ENCODE data around the gene SPON1.

The SPON1 gene

GRCh38 chr11:14228356-14228755, 265.8 kb downstream of the SPON1 start:
- Histone ChIP-seq H3K79me2 (ENCODE audit: insufficient read depth, low read length) (no peaks in the 10 kb centered on the region), H4K20me1 (ENCODE audit: insufficient read depth, low read length) (no peaks in the 10 kb centered on the region)
- no peak for ATAC-seq (ENCODE audit: insufficient read depth, low read depth)

GRCh38 chr11:14229472-14229871, 266.9 kb downstream of the SPON1 start:
- H3K9me3 ChIP-seq (ENCODE audit: insufficient read depth, low read length, severe bottlenecking), result peaks cover 3% of the 10 kb centered on the region
- TF ChIP-seq CTCF (IDR thresholded peaks at IDR 0.05; ENCODE audit: borderline replicate concordance, extremely low read depth, low read length, poor library complexity, severe bottlenecking) (no peak), EZH2 (IDR thresholded peaks at IDR 0.05; ENCODE audit: borderline replicate concordance, low read depth, low read length, severe bottlenecking) (no peak)
- no peaks in the 10 kb centered on the region for H3K79me2 ChIP-seq (ENCODE audit: insufficient read depth, low read length)
- H2AFZ ChIP-seq (ENCODE audit: low read depth, low read length), result no peak overlapping the region
- peaks cover 11% of the 10 kb centered on the region for H3K27me3 ChIP-seq (ENCODE audit: insufficient read depth, low read length, poor library complexity)
- no peak overlapping the region for H3K4me2 ChIP-seq (ENCODE audit: insufficient read depth, low read length)
- no peaks in the 10 kb centered on the region for H3K36me3 ChIP-seq (ENCODE audit: insufficient read depth, low read length)
- no peaks in the 10 kb centered on the region for H3K4me1 ChIP-seq (ENCODE audit: insufficient read depth, low read length)
- no peak for DNase-seq
- no peaks in the 10 kb centered on the region for H4K20me1 ChIP-seq (ENCODE audit: insufficient read depth, low read length)
- ATAC-seq (ENCODE audit: insufficient read depth, low read depth), result no peak
- no peak overlapping the region for H3K4me3 ChIP-seq (ENCODE audit: low read depth in 1 of 2, low read length in 2 of 2)
- no peak overlapping the region for H3K9ac ChIP-seq (ENCODE audit: low read depth, low read length)
- no peak overlapping the region for H3K27ac ChIP-seq (ENCODE audit: low read length)

More at GRCh38 chr11:14228356-14228755, 265.8 kb downstream of the SPON1 start:
- Histone ChIP-seq H3K9ac (ENCODE audit: low read depth, low read length) (no peak overlapping the region), H3K9me3 (ENCODE audit: insufficient read depth, low read length, severe bottlenecking) (peaks cover 3% of the 10 kb centered on the region), H3K27me3 (ENCODE audit: insufficient read depth, low read length, poor library complexity) (peaks cover 16% of the 10 kb centered on the region), H3K4me2 (ENCODE audit: insufficient read depth, low read length) (no peak overlapping the region), H3K27ac (ENCODE audit: low read length) (no peak overlapping the region), H3K4me3 (ENCODE audit: low read depth in 1 of 2, low read length in 2 of 2) (no peak overlapping the region), H2AFZ (ENCODE audit: low read depth, low read length) (no peak overlapping the region), H3K4me1 (ENCODE audit: insufficient read depth, low read length) (no peaks in the 10 kb centered on the region), H3K36me3 (ENCODE audit: insufficient read depth, low read length) (no peaks in the 10 kb centered on the region)
- TF ChIP-seq CTCF (IDR thresholded peaks at IDR 0.05; ENCODE audit: borderline replicate concordance, extremely low read depth, low read length, poor library complexity, severe bottlenecking) (no peak), EZH2 (IDR thresholded peaks at IDR 0.05; ENCODE audit: borderline replicate concordance, low read depth, low read length, severe bottlenecking) (no peak)
- no peak for DNase-seq

DNA sequence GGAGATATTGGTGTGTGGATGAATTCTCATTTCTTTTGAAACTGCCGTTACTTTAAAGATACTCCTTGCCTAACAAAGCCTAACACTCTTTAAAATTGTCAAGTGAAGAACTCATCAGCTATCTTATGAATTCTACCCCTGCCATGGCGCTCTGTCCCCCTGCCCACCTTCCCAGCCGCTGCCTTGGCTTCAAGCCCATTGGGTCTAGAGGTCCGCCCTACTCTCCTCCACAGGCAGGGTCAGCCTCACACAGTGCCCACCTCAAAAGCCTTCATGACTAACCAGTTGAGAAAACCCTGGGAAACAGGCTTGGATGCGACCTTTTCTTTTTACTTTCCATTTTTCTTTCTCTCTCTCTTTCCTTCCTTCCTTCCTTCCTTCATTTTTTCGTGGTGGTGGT, 267.9 kb downstream of the SPON1 start:
- no peak for ATAC-seq (ENCODE audit: insufficient read depth, low read depth)
- no peak for TF ChIP-seq EZH2 (IDR thresholded peaks at IDR 0.05; ENCODE audit: borderline replicate concordance, low read depth, low read length, severe bottlenecking)
- TF ChIP-seq CTCF (IDR thresholded peaks at IDR 0.05; ENCODE audit: borderline replicate concordance, extremely low read depth, low read length, poor library complexity, severe bottlenecking), result no peak
- Histone ChIP-seq H2AFZ (ENCODE audit: low read depth, low read length) (no peak overlapping the region), H3K4me1 (ENCODE audit: insufficient read depth, low read length) (no peaks in the 10 kb centered on the region), H3K9ac (ENCODE audit: low read depth, low read length) (no peak overlapping the region), H3K4me2 (ENCODE audit: insufficient read depth, low read length) (no peak overlapping the region), H3K36me3 (ENCODE audit: insufficient read depth, low read length) (no peaks in the 10 kb centered on the region), H3K4me3 (ENCODE audit: low read depth in 1 of 2, low read length in 2 of 2) (no peak overlapping the region), H4K20me1 (ENCODE audit: insufficient read depth, low read length) (no peaks in the 10 kb centered on the region), H3K9me3 (ENCODE audit: insufficient read depth, low read length, severe bottlenecking) (peaks cover 3% of the 10 kb centered on the region), H3K27me3 (ENCODE audit: insufficient read depth, low read length, poor library complexity) (peaks cover 10% of the 10 kb centered on the region), H3K79me2 (ENCODE audit: insufficient read depth, low read length) (no peaks in the 10 kb centered on the region), H3K27ac (ENCODE audit: low read length) (no peak overlapping the region)
- no peak for DNase-seq

- H3K9ac ChIP-seq (ENCODE audit: low read depth, low read length), result no peak overlapping the region
- H3K9me3 ChIP-seq (ENCODE audit: insufficient read depth, low read length, severe bottlenecking), result no peaks in the 10 kb centered on the region
- no peaks in the 10 kb centered on the region; the same call in 1 of the 2 replicates for H4K20me1 ChIP-seq (ENCODE audit: insufficient read depth, low read length)
- H3K79me2 ChIP-seq (ENCODE audit: insufficient read depth, low read length), result no peaks in the 10 kb centered on the region
- peaks cover 24% of the 10 kb centered on the region for H3K27me3 ChIP-seq (ENCODE audit: insufficient read depth, low read length, poor library complexity)
- ATAC-seq (ENCODE audit: insufficient read depth, low read depth) (no peak), DNase-seq (no peak)
- no peak overlapping the region for H3K4me3 ChIP-seq (ENCODE audit: low read depth in 1 of 2, low read length in 2 of 2)
- H3K27ac ChIP-seq (ENCODE audit: low read length), result no peak overlapping the region
- no peak overlapping the region for H2AFZ ChIP-seq (ENCODE audit: low read depth, low read length)
- TF ChIP-seq EZH2 (IDR thresholded peaks at IDR 0.05; ENCODE audit: borderline replicate concordance, low read depth, low read length, severe bottlenecking), result no peak
- TF ChIP-seq CTCF (IDR thresholded peaks at IDR 0.05; ENCODE audit: borderline replicate concordance, extremely low read depth, low read length, poor library complexity, severe bottlenecking), result peak; percentile 32
- no peak overlapping the region for H3K4me2 ChIP-seq (ENCODE audit: insufficient read depth, low read length)
- no peaks in the 10 kb centered on the region for H3K4me1 ChIP-seq (ENCODE audit: insufficient read depth, low read length)
- no peaks in the 10 kb centered on the region for H3K36me3 ChIP-seq (ENCODE audit: insufficient read depth, low read length)
These were observed 270.1 kb downstream of the SPON1 start for GRCh38 chr11:14232652-14233051.
